Measurements from ENCODE around the gene NAA10. TPM values are rescaled to one million over a fixed set of nuclear protein-coding genes. Genes with fewer than 3 reads are reported as not detected.

NAA10 gene
- total and polyA plus RNA-seq, 4 experiments from 2014 or later, result 57.6 to 96.3 (median 91.9) TPM

DNA sequence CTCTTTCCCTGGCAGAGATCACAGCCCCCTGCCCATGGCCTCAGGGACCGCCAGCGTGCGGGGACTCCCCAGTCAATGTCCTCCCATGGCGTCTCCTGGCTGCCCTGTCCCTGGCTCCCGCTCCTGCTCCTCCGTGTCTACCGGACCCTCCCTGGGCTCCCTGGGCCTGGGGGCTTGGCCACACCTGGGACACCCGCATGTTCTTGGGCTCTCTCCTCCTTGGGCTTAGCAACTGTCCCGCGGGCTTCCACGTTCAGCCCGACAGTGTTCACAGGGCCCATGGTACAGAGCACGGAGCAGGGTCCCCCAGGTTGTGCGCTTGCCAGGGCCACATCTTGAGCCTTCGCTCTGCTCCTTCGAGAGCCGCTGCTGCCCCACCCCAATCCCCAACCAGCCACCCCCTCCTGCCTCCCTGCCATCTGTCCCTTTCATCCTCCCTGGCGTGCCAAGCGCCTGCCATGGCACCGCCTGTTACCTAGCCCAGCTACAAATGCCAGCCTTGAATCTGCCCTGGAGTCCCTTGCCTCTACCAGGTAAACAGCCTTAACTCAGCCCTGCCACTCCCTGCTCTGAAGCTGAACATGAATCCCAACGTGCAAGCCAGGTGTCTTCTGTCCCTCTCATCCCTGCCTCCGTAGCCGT, 26.5 kb downstream of the NAA10 start:
- H3K4me1 ChIP-seq (ENCODE audit: insufficient read depth, low read length), result peaks cover 26% of the 10 kb centered on the region
- H3K4me3 ChIP-seq (ENCODE audit: low read length in 2 of 2), result no peak overlapping the region
- no peaks in the 10 kb centered on the region for H3K9me3 ChIP-seq (ENCODE audit: control insufficient read depth in 1 of 2, low read length in 2 of 2)
- peak overlapping the region in 2 of 7 donors; percentile 25 to 65 for H3K27ac Mint-ChIP-seq
- intact Hi-C loops (cut with micrococcal nuclease), result loop anchor here (5.0 kb wide), 1 partner anchor 39 kb away; no protein-coding TSS in a partner anchor
- no peak overlapping the region for H3K27ac ChIP-seq (ENCODE audit: low read depth, low read length)
- no peaks in the 10 kb centered on the region for H3K27me3 Mint-ChIP-seq
- H3K4me1 Mint-ChIP-seq, result peaks cover 12 to 31% (median 18%) of the 10 kb centered on the region in 4 donors
- H3K36me3 ChIP-seq (ENCODE audit: insufficient read depth, low read length), result peaks cover 3% of the 10 kb centered on the region
- no peak for DNase-seq
- H3K4me3 Mint-ChIP-seq, result no peak overlapping the region
- CTCF ChIA-PET (ENCODE audit: partially characterized antibody), result interaction anchor here (4.3 kb wide), 1 partner anchor 39 kb away, joined by 12 read pairs; no protein-coding TSS in a partner anchor
- H3K27me3 ChIP-seq (ENCODE audit: insufficient read depth, low read length), result no peaks in the 10 kb centered on the region
- POLR2A ChIA-PET (ENCODE audit: partially characterized antibody), result interaction anchor here (13.7 kb wide), 1 partner anchor 14 kb away, joined by 222 read pairs; the partner anchor contains the start of gene ARHGAP4
- peaks cover 5 to 10% of the 10 kb centered on the region in 2 donors for H3K36me3 Mint-ChIP-seq
- H3K9me3 Mint-ChIP-seq, result peaks cover 0 to 2% (median 0%) of the 10 kb centered on the region in 8 donors

DNA sequence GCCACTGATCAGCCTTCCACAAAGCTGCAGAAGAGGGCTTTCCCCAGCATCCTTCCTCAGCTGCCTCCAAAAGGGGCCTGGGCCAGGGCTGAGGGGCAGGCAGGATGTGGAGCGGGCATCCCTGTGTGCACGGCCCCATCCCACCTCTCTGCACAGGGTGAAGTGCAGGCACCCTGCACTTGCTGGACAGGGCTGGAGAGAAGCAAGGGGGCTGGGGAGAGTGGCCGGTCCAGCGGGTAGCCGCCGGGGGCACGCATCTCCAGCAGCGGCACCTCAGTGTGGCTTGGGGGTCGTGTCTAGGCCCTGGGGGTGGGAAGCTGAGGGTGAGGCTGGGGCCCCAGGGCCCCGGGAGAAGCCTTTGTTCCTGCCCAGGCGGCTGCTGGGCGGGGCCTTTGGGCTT, 27.4 kb downstream of the NAA10 start:
- Histone ChIP-seq H3K36me3 (ENCODE audit: insufficient read depth, low read length) (no peaks in the 10 kb centered on the region), H3K27me3 (ENCODE audit: insufficient read depth, low read length) (no peaks in the 10 kb centered on the region), H3K9me3 (ENCODE audit: control insufficient read depth in 1 of 2, low read length in 2 of 2) (no peaks in the 10 kb centered on the region), H3K4me3 (ENCODE audit: low read length in 2 of 2) (no peak overlapping the region), H3K4me1 (ENCODE audit: insufficient read depth, low read length) (peaks cover 28% of the 10 kb centered on the region), H3K27ac (ENCODE audit: low read depth, low read length) (no peak overlapping the region)
- Mint-ChIP-seq H3K4me3 (no peak overlapping the region), H3K4me1 (peaks cover 15 to 40% (median 23%) of the 10 kb centered on the region in 4 donors), H3K36me3 (peaks cover 5 to 10% of the 10 kb centered on the region in 2 donors), H3K9me3 (peaks cover 0 to 2% (median 0%) of the 10 kb centered on the region in 8 donors), H3K27ac (no peak overlapping the region), H3K27me3 (no peaks in the 10 kb centered on the region)
- POLR2A ChIA-PET (ENCODE audit: partially characterized antibody), result interaction anchor here (0.7 to 13.7 kb wide), 5 partner anchors 8 to 113 kb away, joined by 3 to 222 read pairs (median 3); partner anchors contain the start of genes ARHGAP4, IDH3G, NAA10 and SSR4
- no peak for DNase-seq
- intact Hi-C loops (cut with micrococcal nuclease), result loop anchor here (2.0 to 5.0 kb wide), 2 partner anchors 19 to 40 kb away; partner anchors contain the start of gene ARHGAP4
- CTCF ChIA-PET (ENCODE audit: partially characterized antibody), result interaction anchor here (1.5 to 4.3 kb wide), 3 partner anchors 16 to 40 kb away, joined by 3 to 13 read pairs (median 12); no protein-coding TSS in a partner anchor

DNA sequence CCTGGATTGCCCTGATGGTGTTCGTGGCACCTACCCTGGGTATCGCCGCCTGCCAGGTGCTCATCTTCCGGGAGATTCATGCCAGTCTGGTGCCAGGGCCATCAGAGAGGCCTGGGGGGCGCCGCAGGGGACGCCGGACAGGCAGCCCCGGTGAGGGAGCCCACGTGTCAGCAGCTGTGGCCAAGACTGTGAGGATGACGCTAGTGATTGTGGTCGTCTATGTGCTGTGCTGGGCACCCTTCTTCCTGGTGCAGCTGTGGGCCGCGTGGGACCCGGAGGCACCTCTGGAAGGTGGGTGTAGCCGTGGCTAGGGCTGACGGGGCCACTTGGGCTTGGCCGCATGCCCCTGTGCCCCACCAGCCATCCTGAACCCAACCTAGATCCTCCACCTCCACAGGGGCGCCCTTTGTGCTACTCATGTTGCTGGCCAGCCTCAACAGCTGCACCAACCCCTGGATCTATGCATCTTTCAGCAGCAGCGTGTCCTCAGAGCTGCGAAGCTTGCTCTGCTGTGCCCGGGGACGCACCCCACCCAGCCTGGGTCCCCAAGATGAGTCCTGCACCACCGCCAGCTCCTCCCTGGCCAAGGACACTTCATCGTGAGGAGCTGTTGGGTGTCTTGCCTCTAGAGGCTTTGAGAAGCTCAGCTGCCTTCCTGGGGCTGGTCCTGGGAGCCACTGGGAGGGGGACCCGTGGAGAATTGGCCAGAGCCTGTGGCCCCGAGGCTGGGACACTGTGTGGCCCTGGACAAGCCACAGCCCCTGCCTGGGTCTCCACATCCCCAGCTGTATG, 28.5 kb downstream of the NAA10 start:
- H3K9me3 Mint-ChIP-seq, result no peaks in the 10 kb centered on the region
- peaks cover 18 to 43% (median 27%) of the 10 kb centered on the region in 4 donors for H3K4me1 Mint-ChIP-seq
- no peaks in the 10 kb centered on the region for H3K9me3 ChIP-seq (ENCODE audit: control insufficient read depth in 1 of 2, low read length in 2 of 2)
- DNase-seq, result peak in 1 of 5 donors; percentile 51
- H3K36me3 Mint-ChIP-seq, result peaks cover 0 to 4% of the 10 kb centered on the region in 2 donors
- ChIA-PET CTCF (ENCODE audit: partially characterized antibody) (interaction anchor here (0.8 to 4.3 kb wide), 4 partner anchors 17 to 41 kb away, joined by 3 to 13 read pairs (median 8); no protein-coding TSS in a partner anchor), POLR2A (ENCODE audit: partially characterized antibody) (interaction anchor here (0.7 to 13.7 kb wide), 10 partner anchors 9 to 124 kb away, joined by 3 to 222 read pairs (median 3); partner anchors contain the start of genes ARHGAP4 and NAA10)
- peak overlapping the region in 6 of 7 donors; percentile 13 to 89 (median 45) for H3K27ac Mint-ChIP-seq
- peak overlapping the region in 2 of 8 donors; percentile 17 to 75 for H3K4me3 Mint-ChIP-seq
- no peak overlapping the region for H3K27ac ChIP-seq (ENCODE audit: low read depth, low read length)
- H3K4me1 ChIP-seq (ENCODE audit: insufficient read depth, low read length), result peaks cover 31% of the 10 kb centered on the region
- H3K36me3 ChIP-seq (ENCODE audit: insufficient read depth, low read length), result no peaks in the 10 kb centered on the region
- intact Hi-C loops (cut with micrococcal nuclease), result loop anchor here (2.0 to 5.0 kb wide), 2 partner anchors 20 to 41 kb away; partner anchors contain the start of gene ARHGAP4
- no peaks in the 10 kb centered on the region for H3K27me3 Mint-ChIP-seq
- no peaks in the 10 kb centered on the region for H3K27me3 ChIP-seq (ENCODE audit: insufficient read depth, low read length)
- H3K4me3 ChIP-seq (ENCODE audit: low read length in 2 of 2), result no peak overlapping the region

DNA sequence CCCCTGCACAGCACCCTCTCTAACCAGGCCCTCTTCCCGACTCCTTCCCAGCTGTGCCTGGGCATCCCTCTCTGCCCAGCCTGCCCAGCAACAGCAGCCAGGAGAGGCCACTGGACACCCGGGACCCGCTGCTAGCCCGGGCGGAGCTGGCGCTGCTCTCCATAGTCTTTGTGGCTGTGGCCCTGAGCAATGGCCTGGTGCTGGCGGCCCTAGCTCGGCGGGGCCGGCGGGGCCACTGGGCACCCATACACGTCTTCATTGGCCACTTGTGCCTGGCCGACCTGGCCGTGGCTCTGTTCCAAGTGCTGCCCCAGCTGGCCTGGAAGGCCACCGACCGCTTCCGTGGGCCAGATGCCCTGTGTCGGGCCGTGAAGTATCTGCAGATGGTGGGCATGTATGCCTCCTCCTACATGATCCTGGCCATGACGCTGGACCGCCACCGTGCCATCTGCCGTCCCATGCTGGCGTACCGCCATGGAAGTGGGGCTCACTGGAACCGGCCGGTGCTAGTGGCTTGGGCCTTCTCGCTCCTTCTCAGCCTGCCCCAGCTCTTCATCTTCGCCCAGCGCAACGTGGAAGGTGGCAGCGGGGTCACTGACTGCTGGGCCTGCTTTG, 29.2 kb downstream of the NAA10 start:
- POLR2A ChIA-PET (ENCODE audit: partially characterized antibody), result interaction anchor here (0.9 to 13.7 kb wide), 7 partner anchors 17 to 108 kb away, joined by 3 to 222 read pairs (median 3); partner anchors contain the start of genes ARHGAP4 and NAA10
- H3K4me3 Mint-ChIP-seq, result peak overlapping the region in 1 of 8 donors; percentile 75

DNA sequence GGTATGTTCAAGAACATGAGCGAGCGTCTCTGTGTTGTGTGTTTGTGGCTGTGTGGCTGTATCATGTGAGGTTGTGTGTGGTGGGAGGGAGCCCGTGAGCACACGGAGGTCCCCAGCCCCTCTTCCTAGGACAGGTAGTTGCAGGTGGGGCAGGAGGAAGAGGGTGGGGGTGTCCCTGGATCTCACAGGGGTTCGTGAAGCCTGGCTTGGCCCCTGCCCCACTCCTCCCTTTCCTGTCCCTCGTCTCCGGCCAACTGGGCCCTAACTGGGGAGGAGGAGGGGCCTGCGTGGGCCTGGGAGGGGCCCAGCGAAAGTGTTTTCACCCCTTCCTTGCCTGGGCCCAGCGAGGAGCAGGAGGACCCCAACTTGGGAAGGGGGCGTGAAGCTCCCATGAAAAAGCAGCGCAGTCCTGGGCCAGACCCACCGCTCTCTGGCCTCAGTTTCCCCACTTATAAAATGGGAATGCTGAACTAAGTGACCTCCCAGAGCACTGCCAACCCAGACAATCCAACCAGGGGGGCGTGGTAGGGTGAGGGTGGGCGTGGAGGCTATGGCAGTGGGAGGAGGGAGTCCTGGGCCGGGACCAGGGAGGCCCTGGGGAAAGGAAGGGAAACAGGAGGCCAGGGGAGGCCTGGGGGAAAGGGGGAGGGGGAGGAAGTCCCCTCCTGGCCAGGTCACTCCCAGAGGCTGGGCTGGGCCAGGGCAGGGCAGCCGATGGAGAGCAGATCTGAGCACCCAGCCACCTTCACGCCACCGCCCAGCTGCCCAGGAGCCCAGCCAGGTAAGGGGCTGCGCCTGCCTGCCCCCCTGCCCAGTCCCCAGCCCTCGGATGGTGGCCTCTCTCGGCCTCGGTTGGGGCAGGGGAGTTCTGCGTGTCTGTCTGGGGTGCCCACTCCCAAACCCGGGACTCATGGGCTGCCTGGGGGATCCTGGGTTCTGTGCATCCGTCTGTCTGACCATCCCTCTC, 30.6 kb downstream of the NAA10 start, which contains the start of gene AVPR2:
TSS of gene AVPR2 (plus strand) at position 683 of the 967 bp plus-strand sequence. CDS start 473 bp downstream, outside the sequence.
- DNase-seq, result no peak

More for the DNA sequence above, 29.2 kb downstream of the NAA10 start:
- no peaks in the 10 kb centered on the region for H3K27me3 Mint-ChIP-seq
- H3K4me1 ChIP-seq (ENCODE audit: insufficient read depth, low read length), result peaks cover 38% of the 10 kb centered on the region
- peak overlapping the region in 3 of 7 donors; percentile 44 to 89 (median 68) for H3K27ac Mint-ChIP-seq
- no peaks in the 10 kb centered on the region for H3K36me3 ChIP-seq (ENCODE audit: insufficient read depth, low read length)
- peaks cover 24 to 50% (median 33%) of the 10 kb centered on the region in 4 donors for H3K4me1 Mint-ChIP-seq
- no peaks in the 10 kb centered on the region for H3K27me3 ChIP-seq (ENCODE audit: insufficient read depth, low read length)
- no peaks in the 10 kb centered on the region for H3K9me3 ChIP-seq (ENCODE audit: control insufficient read depth in 1 of 2, low read length in 2 of 2)
- CTCF ChIA-PET (ENCODE audit: partially characterized antibody), result interaction anchor here (2.6 to 4.3 kb wide), 2 partner anchors 19 to 42 kb away, joined by 12 to 13 read pairs; no protein-coding TSS in a partner anchor
- no peak for DNase-seq
- H3K36me3 Mint-ChIP-seq, result peaks cover 0 to 4% of the 10 kb centered on the region in 2 donors
- H3K9me3 Mint-ChIP-seq, result no peaks in the 10 kb centered on the region
- intact Hi-C loops (cut with micrococcal nuclease), result loop anchor here (2.0 to 5.0 kb wide), 2 partner anchors 21 to 42 kb away; partner anchors contain the start of gene ARHGAP4
- H3K27ac ChIP-seq (ENCODE audit: low read depth, low read length), result no peak overlapping the region
- H3K4me3 ChIP-seq (ENCODE audit: low read length in 2 of 2), result no peak overlapping the region

More for the DNA sequence above, 30.6 kb downstream of the NAA10 start, which contains the start of gene AVPR2:
- H3K4me3 Mint-ChIP-seq, result peak within 1 kb of the TSS; percentile 33 to 82 (median 60)
- Histone ChIP-seq H3K9me3 (ENCODE audit: control insufficient read depth in 1 of 2, low read length in 2 of 2) (no peaks in the 10 kb centered on the region), H3K27ac (ENCODE audit: low read depth, low read length) (no peak within 1 kb of the TSS), H3K4me1 (ENCODE audit: insufficient read depth, low read length) (peaks cover 40% of the 10 kb centered on the region), H3K36me3 (ENCODE audit: insufficient read depth, low read length) (no peaks in the 10 kb centered on the region), H3K27me3 (ENCODE audit: insufficient read depth, low read length) (no peaks in the 10 kb centered on the region), H3K4me3 (ENCODE audit: low read length in 2 of 2) (no peak within 1 kb of the TSS)
- H3K4me1 Mint-ChIP-seq, result peaks cover 25 to 52% (median 35%) of the 10 kb centered on the region in 4 donors
- H3K27ac Mint-ChIP-seq, result peak within 1 kb of the TSS; percentile 57 to 85 (median 73)
- H3K36me3 Mint-ChIP-seq, result peaks cover 0 to 4% of the 10 kb centered on the region in 2 donors
- no peaks in the 10 kb centered on the region for H3K9me3 Mint-ChIP-seq
- ChIA-PET POLR2A (ENCODE audit: partially characterized antibody) (interaction anchor here (1.4 to 13.7 kb wide), 3 partner anchors 8 to 63 kb away, joined by 4 to 222 read pairs (median 5); partner anchors contain the start of gene ARHGAP4), CTCF (ENCODE audit: partially characterized antibody) (interaction anchor here (1.6 kb wide), 1 partner anchor 46 kb away, joined by 3 read pairs; no protein-coding TSS in a partner anchor)
- no peaks in the 10 kb centered on the region for H3K27me3 Mint-ChIP-seq
- intact Hi-C loops (cut with micrococcal nuclease), result loop anchor here (5.0 kb wide), 1 partner anchor 87 kb away; no protein-coding TSS in a partner anchor

Data from CD4-positive, alpha-beta memory T cell (primary cell).